Skin of body (tissue), 2 donors: ENCODE measurements around the gene MBD6. TPM values are rescaled to one million over a fixed set of nuclear protein-coding genes. Genes with fewer than 3 reads are reported as not detected.

ENCODE experiments used
- DNase-seq: peaks from one replicate; lab custom pipeline; 2025; lab: John Stamatoyannopoulos, UW
- total RNA-seq: library from RNA; depleted of rRNA; stranded (reverse); fragments of >200 nt; gene quantifications from one replicate; pipeline ENCODE4 v1.2.3, GENCODE V29; 2014

MBD6 gene
- 13.0 TPM for total RNA-seq

GRCh38 chr12:57522011-57522886 lies at the start of gene MBD6:
TSS of gene MBD6 (plus strand) at chr12:57522824. CDS start at chr12:57524304, 1,480 bp downstream.
- peak; percentile 87 for DNase-seq

GRCh38 chr12:57473392-57473791 lies 49.2 kb upstream of the MBD6 start:
- DNase-seq, result no peak

- DNase-seq, result no peak
These were observed 48.7 kb upstream of the MBD6 start for GRCh38 chr12:57473886-57474285.

- DNase-seq, result no peak
These were observed 48.2 kb upstream of the MBD6 start for GRCh38 chr12:57474430-57474829.

GRCh38 chr12:57474862-57475261 lies 47.8 kb upstream of the MBD6 start:
- no peak for DNase-seq

- DNase-seq, result no peak
These were observed 47.1 kb upstream of the MBD6 start for GRCh38 chr12:57475271-57476161.

GRCh38 chr12:57476162-57476992 lies 46.2 kb upstream of the MBD6 start:
- DNase-seq, result no peak

- DNase-seq, result no peak
These were observed 45.5 kb upstream of the MBD6 start for GRCh38 chr12:57476993-57477709.

- DNase-seq, result no peak
These were observed 44.6 kb upstream of the MBD6 start for GRCh38 chr12:57477710-57478681.

- no peak for DNase-seq
These were observed 43.6 kb upstream of the MBD6 start for GRCh38 chr12:57479043-57479375.

- DNase-seq, result no peak
These were observed 43.1 kb upstream of the MBD6 start, which contains the start of gene ARHGAP9 for GRCh38 chr12:57479376-57480115. TSS of gene ARHGAP9 (minus strand) at chr12:57479866. CDS start at chr12:57479406, 460 bp downstream.

GRCh38 chr12:57481671-57482070 lies 41.0 kb upstream of the MBD6 start:
- no peak for DNase-seq

- no peak for DNase-seq
These were observed 39.2 kb upstream of the MBD6 start for GRCh38 chr12:57483466-57483865.

- no peak for DNase-seq
These were observed 36.9 kb upstream of the MBD6 start for GRCh38 chr12:57485695-57486094.

GRCh38 chr12:57487055-57487596 lies 35.5 kb upstream of the MBD6 start:
- no peak for DNase-seq

GRCh38 chr12:57487597-57488401 lies 34.8 kb upstream of the MBD6 start, which contains the start of gene MARS1:
TSS of gene MARS1 (plus strand) at chr12:57488068. CDS start at chr12:57488091, 23 bp downstream.
- DNase-seq, result peak; percentile 96

GRCh38 chr12:57488402-57489156 lies 34.0 kb upstream of the MBD6 start:
- DNase-seq, result no peak
